Keratinocyte (primary cell): ENCODE results near the gene NPAS3.

Experiments used
- EZH2 ChIP-seq: IDR thresholded peaks from one replicate; pipeline ENCODE4 v1.6.1; 2012; ENCODE audit warnings: inconsistent platforms, mild to moderate bottlenecking, low read length, moderate library complexity
- TF ChIP-seq, protein P1 (sequence below), 3 experiments: IDR thresholded peaks in 1 of 3; conservative IDR thresholded peaks in 1 of 3; optimal IDR thresholded peaks in 1 of 3; 2 replicates in 2 of 3; 3 replicates in 1 of 3; pipeline versions ENCODE3 to v1.5.1; 2011; ENCODE audit warnings: low read length in 3 of 3, mild to moderate bottlenecking in 3 of 3, moderate library complexity in 2 of 3, control low read depth in 1 of 3, inconsistent platforms in 1 of 3; ENCODE audit not compliant: insufficient read depth in 2 of 3; ENCODE audit errors: extremely low read depth in 1 of 3

DNA sequence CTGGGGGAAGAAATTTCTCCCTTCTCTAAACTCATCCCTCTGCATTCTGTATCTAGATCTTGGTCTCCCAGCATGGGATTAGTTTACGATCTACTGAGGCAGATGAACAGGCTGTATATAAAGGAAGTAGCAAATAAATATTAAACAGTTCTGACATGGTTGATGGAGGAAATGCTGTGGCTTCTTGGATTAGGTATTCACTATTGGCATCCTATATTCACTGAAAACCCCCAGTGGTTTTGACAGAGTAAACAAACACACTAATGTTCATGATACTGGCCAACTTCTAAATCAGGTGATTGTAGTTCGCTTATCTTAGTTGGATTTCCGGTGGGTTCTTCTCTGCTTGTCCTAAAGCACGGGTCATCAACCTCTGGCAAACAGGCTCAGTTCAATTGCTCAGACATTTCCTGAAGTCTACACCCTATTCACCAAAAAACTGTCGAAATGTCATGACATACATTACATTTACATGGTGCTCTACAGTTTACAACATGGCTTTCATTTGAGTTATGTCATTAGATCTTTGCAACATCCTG, 578.3 kb downstream of the NPAS3 start:
- TF ChIP-seq, protein P1, sequence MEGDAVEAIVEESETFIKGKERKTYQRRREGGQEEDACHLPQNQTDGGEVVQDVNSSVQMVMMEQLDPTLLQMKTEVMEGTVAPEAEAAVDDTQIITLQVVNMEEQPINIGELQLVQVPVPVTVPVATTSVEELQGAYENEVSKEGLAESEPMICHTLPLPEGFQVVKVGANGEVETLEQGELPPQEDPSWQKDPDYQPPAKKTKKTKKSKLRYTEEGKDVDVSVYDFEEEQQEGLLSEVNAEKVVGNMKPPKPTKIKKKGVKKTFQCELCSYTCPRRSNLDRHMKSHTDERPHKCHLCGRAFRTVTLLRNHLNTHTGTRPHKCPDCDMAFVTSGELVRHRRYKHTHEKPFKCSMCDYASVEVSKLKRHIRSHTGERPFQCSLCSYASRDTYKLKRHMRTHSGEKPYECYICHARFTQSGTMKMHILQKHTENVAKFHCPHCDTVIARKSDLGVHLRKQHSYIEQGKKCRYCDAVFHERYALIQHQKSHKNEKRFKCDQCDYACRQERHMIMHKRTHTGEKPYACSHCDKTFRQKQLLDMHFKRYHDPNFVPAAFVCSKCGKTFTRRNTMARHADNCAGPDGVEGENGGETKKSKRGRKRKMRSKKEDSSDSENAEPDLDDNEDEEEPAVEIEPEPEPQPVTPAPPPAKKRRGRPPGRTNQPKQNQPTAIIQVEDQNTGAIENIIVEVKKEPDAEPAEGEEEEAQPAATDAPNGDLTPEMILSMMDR (optimal IDR thresholded peaks at IDR 0.05 in 1 of 3, IDR thresholded peaks at IDR 0.05 in 1 of 3, conservative IDR thresholded peaks at IDR 0.05 in 1 of 3; ENCODE audit: extremely low read depth in 1 of 3, insufficient read depth in 2 of 3, low read length in 3 of 3) = no peak
- no peak for TF ChIP-seq EZH2
